ENCODE measurements around the gene CREB3L2.

GRCh38 chr7:137862358-137862757 is 139.5 kb downstream of the CREB3L2 start:
- TF ChIP-seq POLR2AphosphoS5 (IDR thresholded peaks at IDR 0.05) (no peak), POLR2A (IDR thresholded peaks at IDR 0.05) (no peak), EP300 (IDR thresholded peaks at IDR 0.05) (no peak)
- TF ChIP-seq, protein P1, sequence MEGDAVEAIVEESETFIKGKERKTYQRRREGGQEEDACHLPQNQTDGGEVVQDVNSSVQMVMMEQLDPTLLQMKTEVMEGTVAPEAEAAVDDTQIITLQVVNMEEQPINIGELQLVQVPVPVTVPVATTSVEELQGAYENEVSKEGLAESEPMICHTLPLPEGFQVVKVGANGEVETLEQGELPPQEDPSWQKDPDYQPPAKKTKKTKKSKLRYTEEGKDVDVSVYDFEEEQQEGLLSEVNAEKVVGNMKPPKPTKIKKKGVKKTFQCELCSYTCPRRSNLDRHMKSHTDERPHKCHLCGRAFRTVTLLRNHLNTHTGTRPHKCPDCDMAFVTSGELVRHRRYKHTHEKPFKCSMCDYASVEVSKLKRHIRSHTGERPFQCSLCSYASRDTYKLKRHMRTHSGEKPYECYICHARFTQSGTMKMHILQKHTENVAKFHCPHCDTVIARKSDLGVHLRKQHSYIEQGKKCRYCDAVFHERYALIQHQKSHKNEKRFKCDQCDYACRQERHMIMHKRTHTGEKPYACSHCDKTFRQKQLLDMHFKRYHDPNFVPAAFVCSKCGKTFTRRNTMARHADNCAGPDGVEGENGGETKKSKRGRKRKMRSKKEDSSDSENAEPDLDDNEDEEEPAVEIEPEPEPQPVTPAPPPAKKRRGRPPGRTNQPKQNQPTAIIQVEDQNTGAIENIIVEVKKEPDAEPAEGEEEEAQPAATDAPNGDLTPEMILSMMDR (IDR thresholded peaks at IDR 0.05) = no peak
